OCI-LY1 (cell line): ENCODE data around the gene HIRA.

Source experiments
- EZH2 ChIP-seq: fragments of 200-600 bp; sonication (generic), shearing (Covaris generic); IDR thresholded peaks from 2 replicates; pipeline ENCODE4 v1.8.0; 2017; ENCODE audit warnings: borderline replicate concordance, mixed run types, mild to moderate bottlenecking, antibody characterized with exemption, low read length, moderate library complexity, mixed read lengths
- TF ChIP-seq, protein P1 (sequence below): fragments of 200-600 bp; sonication (generic), shearing (Covaris generic); IDR thresholded peaks from 2 replicates; pipeline ENCODE4 v1.5.1; 2017; ENCODE audit warnings: mild to moderate bottlenecking, antibody characterized with exemption, low read length, moderate library complexity, mixed read lengths

DNA sequence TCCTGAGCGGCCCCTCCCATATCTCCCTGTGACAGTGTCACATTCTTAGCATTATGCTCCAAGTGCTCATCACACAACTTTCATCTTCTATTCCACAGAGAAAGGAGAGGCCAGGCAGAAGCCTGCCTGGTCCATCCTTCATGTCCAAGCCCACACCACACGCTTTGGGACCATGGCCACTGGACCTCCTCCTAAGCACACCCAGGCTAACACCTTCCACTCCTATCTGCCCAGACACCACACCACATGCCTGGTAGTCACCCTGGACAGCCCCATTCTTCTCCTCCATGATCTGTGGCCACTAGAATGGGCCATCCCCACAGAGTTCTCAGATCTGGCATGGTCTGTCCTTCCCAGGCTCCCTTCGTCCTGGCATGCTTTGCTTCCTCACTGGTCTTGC lies 55.3 kb downstream of the HIRA start:
- TF ChIP-seq, protein P1, sequence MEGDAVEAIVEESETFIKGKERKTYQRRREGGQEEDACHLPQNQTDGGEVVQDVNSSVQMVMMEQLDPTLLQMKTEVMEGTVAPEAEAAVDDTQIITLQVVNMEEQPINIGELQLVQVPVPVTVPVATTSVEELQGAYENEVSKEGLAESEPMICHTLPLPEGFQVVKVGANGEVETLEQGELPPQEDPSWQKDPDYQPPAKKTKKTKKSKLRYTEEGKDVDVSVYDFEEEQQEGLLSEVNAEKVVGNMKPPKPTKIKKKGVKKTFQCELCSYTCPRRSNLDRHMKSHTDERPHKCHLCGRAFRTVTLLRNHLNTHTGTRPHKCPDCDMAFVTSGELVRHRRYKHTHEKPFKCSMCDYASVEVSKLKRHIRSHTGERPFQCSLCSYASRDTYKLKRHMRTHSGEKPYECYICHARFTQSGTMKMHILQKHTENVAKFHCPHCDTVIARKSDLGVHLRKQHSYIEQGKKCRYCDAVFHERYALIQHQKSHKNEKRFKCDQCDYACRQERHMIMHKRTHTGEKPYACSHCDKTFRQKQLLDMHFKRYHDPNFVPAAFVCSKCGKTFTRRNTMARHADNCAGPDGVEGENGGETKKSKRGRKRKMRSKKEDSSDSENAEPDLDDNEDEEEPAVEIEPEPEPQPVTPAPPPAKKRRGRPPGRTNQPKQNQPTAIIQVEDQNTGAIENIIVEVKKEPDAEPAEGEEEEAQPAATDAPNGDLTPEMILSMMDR = no peak
- no peak for TF ChIP-seq EZH2
